NK-92 (cell line): Measurements from ENCODE around the gene LRRC8E.

Source experiments
- DNase-seq: peaks from one replicate; lab custom pipeline; 2025; ENCODE audit not compliant: unreplicated experiment; lab: John Stamatoyannopoulos, UW

The LRRC8E gene

DNA sequence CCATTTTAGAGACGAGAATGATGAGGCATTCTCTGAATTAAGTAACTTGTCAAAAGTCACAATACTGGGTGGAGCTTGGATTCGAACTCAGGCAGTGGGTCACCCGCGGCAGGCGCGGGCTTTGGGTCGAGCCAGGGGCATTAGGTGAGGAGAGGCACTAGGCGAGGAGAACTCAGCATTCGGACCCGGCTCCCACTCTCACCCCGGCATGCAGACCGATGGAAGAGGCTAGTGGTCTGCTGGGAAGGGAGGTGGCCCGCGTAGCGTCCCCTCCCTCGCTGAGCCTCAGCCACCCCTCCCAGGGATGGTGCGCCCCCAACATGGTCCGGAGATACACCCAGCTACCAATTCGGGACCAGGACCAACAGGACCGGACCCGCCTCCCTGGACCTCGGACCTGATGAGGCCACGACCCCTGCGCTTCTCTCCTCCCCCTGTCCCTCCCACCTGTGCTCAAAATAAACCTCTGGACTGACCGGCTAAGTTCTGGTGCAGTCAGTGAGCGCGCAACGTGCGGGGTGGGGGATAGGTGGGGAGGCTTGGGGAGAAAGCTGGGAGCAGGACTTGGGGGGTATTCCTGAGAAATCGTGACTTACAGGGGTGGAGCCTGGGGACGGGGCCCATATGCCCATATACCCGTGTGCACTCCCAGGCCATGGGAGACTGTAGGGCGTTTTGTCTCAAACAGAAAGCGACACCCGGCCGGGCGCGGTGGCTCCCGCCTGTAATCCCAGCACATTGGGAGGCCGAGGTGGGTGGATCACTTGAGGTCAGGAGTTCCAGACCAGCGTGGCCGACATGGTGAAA is 30.5 kb downstream of the LRRC8E start:
- DNase-seq: no peak

DNA sequence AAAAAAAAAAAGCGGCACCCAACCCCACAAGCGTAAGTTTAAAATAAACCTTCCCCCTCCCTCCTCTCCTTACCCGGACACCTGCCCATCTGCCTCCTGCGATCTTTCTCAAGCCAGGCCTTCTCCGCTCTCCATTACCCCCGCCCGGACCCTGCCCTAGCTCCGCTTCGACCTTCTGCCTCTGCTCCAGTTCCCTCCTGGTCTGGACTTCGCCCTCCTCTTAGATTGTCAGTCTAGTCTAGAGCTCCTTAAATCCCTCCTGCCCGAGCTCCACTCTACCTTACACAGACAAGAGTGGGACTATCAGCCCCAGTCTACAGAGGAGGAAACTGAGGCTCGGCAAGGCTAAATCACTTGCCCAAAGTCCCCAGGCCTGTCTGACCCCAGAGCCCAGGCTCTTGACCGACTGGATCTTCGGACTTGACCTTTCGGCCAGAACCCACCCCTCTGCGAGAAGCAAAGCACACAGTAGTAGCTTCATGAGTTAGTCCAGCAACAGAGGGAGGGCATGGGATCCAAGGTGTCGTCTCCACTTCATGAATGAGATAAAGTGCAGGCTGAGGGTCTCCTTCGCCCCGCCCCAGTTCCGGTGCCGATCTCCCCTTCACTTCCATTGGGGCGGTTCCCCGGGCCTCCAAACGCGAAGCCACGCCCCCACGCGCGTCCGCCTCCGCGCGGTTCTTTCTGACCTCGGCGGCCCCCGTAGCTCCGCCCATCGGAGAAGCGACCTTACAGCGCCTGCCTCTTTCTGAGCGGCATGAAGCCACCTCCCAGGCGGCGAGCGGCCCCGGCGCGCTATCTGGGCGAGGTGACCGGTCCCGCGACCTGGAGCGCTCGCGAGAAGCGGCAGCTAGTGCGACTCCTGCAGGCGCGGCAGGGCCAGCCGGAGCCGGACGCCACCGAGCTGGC is 31.6 kb downstream of the LRRC8E start, which contains the start of gene SNAPC2:
Gene SNAPC2, plus strand, starts transcription at position 729 of the 909 bp plus-strand sequence. Its CDS starts 29 bp downstream, at position 758.
- peak; percentile 56 for DNase-seq

DNA sequence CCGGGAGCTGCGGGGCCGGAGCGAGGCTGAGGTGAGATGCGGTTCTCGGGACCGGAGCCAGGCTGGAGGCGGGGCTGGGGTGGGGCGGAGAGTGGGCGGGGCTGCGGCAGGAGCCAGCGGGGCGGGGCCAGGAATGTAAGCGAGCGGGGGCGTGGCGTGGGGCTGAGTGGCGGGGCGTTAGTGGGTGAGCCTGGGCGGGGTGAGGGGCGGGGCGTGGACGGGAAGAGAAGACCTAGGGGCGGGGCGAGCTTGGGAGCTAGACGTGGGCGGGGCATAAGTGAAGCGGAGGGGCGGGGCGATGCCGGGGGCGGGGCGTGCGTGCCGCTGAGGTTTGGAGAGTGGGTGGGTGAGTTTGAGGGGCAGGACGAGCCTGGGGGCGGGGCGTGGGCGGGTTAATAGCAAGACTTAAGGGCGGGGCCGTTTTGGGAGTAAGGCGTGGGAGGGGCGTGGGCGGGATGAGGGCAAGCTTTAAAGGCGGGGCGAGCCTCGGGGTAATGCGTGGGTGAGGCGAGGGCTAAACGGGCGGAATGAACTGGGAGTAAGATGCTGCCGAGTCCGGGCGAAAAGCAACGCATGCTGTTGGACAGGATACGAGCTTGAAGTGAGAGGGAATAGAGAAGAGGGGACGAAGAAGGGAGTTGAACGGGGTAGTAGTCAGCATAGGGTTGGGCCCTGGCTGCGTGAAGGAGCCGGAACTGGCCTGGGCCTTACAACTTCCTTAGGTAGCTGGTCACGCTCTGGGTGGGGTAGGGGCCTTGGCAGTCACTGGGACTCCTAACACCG is 32.4 kb downstream of the LRRC8E start:
- peak; percentile 98 for DNase-seq

DNA sequence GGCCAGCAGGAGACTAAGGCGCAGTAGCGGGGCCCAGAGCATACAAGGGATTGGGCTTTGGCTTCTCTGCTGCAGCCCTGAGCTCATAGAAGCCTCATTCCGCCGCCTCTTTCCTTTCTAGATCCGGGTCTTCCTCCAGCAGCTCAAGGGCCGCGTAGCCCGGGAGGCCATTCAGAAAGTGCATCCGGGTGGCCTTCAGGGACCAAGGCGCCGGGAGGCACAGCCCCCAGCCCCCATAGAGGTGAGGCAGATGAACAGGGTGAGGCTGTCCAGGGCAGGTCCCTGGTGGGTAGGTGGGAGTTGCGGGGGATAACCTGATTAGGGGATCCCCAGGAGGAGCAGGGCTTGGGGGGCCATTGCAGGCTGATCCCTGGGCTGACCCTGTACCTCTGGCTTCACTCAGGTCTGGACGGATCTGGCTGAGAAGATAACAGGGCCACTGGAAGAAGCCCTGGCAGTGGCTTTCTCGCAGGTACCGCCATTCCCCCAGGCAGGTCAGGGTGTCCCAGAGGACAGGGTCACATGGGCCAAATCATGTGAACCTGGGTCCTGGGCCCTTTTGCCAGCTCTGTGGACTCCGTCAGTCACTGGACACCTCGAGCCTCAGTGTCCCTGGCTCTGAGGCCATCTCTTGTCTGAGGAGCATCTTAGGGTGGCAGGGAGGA is 33.1 kb downstream of the LRRC8E start:
- DNase-seq: no peak

DNA sequence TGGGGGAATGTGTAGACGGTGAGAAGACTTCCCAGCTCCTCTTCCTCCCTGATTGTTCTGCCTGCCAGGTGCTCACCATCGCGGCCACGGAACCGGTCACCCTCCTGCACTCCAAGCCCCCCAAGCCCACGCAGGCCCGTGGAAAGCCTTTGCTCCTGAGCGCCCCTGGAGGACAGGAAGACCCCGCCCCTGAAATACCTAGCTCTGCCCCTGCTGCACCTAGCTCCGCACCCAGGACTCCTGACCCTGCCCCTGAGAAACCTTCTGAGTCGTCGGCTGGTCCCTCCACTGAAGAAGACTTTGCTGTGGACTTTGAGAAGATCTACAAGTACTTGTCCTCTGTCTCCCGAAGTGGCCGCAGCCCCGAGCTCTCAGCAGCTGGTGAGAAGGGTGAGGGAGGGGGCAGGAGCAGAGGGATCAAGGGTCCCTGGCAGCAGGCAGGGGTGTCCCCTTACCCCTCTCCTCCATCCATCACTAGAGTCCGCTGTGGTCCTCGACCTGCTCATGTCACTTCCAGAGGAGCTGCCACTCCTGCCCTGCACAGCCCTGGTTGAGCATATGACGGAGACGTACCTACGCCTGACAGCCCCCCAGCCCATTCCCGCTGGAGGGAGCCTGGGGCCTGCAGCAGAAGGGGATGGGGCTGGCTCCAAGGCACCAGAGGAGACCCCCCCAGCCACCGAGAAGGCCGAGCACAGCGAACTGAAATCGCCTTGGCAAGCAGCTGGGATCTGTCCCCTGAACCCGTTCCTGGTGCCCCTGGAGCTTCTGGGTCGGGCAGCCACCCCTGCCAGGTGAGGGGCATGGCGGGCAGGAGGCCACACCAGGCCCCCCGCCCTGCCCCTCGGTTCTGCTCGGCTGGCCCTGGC is 33.9 kb downstream of the LRRC8E start:
- no peak for DNase-seq

DNA sequence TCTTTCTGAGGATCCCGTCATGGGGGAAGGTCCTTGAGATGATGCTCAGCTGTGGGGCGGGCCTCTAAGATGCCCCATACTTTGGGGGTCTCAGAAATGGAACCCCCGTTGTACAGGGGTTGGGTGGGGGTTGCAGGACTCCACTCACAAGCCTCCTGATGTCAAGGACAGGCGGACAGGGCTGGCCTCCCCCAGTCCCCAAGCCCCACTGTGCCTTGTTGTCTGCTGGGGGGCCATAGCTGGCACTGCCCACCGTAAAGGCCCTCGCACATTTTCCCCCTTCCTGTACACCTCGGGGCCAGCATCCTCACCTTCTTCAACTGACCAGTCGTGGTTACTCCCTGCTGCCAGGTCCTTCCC is 34.5 kb downstream of the LRRC8E start:
- DNase-seq: no peak

DNA sequence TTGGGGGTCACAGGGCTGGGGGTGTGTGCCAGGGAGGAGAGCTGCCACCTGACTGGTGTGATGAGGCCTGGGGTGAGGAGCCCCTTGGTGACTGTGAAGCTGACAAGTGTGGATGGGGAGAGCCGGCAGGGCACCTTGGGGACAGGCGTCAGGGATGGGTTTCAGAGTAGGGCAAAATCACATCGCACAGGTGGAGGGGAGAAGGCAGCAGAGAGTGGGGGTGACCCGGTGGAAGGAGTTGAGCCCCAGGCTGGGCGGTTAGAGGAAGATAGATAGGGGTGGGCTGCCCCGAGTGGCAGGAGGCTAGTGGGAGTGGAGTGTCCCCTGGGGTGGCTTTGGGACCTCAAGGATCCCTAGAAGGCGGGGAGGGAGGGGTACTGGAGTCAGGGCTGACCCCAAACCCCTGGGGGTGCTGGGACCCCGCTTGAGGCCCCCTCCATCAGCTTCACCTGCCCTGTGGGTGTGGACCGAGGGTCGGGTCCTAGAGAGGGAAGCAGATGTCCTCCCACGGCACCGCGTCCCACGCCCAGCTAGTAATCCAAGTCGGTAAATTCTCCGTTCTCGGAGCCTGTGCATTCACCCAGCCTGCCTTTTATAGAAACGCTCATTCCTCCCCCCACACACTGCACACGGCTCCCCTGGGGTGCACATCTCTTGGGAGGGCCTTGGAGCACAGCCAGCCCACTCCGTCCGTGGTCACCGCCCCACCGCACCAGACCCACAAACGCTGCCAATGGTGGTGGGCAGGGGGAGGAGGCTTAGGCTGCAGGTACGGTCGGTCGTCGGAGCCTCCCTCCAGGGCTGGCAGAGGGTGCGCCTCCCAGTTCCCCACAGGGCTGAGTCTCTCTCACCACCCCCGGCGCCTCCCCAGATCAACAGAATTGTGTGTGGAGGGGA is 35.2 kb downstream of the LRRC8E start:
- DNase-seq: no peak

DNA sequence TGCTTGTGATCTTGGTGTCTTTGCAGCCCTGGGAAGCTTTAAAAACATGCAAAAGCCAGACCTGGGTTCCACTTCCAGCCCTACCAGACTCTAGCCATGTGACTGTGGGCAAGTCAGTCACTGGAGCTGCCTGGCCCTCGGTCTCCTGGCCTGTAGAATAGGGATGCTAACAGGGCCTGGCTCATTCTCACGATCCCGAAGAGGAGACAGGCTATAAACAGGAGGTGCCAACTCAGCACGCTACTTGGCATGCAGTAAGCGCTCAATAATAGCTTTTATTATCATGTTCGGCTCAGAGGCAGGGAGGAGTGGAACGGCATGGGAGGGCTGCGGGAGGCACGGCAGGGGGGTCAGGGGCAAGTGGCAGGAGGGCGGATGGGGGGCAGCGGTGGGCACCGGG is 35.9 kb downstream of the LRRC8E start:
- DNase-seq: no peak

DNA sequence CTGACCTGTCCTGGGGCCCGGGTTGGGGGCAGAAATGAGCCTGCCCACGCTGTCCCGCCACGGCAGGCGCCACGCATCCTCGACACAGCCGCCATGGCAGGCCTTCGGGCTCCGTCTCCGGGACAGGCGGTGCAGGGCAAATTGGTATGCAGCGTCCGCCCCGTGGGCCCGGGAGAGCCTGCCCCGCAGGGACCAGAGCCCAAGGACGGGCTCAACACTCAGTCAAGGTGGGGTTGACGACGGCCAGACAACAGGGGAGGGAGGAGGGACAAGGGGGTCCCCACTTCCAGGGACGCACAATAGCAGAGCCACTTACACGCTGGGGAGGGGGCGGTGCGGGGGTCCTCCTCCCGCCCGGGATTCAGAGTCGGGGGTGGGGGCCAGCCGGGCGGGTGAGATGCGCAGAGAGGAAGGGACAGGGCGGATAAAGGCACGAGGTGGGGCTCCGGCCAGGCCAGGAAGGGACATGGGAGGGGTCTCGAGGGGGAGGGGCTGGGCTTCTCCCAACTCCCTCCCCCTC is 36.4 kb downstream of the LRRC8E start:
- no peak for DNase-seq

DNA sequence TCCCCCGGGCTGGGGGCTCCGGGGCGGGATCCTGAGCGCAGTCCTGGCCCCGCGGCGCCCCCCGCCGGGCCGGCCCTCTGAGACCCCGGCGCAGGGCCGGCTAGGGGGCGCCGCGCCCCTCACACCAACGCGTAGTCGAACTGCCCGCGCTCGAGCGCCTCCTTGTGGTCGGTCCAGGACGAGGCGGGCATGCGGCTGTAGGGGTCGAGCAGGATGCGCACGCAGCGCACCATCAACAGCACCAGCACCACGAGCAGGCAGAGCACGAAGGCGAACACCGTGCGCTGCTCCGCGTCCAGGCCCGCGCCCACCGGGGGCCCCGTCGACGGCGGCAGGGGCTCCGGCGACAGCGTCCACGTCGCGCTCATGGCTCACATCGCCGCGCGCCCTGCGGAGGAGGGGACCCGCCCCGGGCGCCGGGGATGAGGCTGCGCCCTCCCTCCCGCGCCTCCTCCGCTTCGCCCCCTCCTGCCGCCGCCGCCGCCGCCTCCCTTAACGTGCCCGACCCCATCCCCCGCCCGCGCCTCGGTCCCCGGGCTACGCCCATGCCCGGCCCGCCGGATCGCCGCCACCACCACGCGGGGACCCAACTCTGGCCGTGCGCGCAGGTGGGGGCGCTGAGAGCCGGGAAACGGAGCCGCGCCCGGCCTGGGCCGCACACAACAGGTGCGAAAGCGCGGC is 37.0 kb downstream of the LRRC8E start:
- no peak for DNase-seq

DNA sequence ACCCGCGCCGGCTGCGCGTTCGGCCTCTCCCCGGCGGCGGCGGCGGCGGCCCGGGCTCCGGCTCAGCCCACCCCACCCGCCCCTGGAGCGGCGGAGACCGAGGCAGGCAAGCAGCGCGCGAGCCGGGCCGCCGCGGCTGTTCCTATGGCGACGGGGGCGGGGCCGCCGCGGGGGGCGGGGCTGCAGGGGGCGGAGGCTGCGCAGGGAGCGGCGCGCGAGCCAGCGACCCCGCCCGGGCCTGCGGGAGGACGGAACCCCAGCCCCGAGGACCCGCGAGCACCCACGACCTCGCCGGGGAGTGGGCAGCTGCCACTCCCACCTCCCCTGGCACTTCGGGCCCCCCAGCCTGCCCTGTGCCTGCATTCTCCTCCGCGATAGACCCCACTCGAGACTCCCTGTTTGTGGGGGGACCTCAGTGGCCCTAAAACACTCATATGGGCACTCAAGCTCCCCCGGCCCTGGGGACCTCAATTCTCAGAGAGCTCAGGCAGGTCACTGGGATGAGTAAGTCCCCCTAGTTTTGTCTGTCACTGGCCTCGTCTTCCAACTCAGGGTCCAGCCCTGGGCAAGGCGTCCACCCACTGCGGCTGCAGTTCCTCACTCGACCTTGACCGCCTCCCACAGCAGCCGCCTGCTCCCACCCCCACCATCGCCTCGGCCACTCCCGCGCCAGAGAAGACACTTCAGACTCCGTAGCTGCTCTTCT is 37.9 kb downstream of the LRRC8E start, which contains the start of gene CTXN1:
Gene CTXN1, minus strand, starts transcription at position 115 of the 706 bp plus-strand sequence. CDS start 597 bp downstream, outside the sequence.
- DNase-seq: no peak

DNA sequence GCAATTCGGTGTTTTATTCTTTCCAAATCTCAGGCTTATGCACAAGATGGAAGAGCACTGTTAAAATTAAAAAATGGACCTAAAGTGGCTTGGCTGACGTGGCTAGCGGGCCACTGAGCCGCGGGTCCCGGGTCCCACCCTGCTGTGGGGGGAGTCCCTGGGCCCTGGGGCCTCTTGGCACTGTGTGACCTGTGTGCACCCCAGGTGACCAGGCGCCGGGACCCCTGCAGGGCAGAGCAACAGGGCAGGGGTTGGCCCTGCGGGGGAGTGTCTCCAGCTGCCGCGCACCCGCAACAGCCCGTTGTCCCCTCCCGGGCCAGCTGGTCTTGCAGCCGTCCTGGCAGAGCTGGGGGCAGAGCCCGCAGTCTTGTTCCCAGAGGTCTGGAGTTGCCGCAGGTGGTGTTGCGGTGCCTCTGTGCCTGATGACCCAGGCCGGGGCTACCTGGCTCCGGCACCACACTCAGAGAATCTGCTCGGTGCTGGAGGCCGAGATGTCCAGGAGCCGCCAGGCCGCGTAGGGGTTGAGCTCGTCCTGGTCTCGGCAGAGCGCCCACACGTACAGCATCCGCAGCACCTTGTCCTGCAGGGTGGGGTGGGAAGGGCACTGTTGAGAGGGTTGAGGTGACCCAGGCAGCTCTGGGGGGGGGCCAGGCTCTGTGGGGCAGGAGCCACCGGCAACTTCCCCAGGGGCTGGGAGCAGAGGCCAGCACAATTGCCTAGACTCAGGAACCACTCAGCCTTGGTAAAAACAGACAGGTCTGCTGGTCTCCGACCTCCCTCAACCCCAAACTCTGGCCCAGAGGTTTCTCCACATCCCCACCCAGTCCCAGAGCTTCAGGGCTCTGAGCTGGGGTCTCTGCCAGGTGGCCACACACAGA is 38.7 kb downstream of the LRRC8E start:
- no peak for DNase-seq

DNA sequence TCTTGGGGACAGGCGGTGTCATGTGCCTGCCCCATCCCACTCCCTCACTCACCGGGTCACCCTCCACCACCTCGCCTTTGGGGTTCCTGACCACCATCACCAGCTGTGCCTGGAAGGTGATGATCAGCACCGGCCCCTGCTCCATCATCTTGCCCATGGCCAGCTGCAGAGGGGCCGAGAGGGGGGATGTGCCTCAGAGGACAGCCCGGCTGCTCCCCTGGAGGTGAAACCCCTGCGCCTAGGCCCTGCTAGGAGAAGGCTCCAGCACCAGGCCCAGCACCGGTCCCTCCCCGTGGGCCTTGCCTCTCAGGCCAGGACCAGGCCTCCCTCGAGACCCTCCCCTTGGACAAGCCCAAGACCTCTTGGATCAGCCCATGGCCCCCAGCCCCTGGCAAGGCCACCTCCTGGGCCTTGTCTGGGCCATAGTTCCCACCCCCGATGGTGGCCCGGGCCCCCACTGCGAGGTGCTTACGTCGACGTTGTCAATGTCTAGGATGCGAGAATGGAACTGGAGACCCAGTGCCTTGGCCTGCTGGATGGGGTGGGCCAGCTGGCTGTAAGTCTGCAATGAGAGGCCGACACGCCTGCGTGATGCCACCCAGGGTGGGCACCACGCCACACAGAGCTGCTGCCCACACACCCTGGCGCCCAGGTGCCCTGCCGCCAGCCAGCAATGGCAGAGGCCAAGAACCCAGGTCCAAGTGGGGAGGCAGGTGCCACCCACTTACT is 39.5 kb downstream of the LRRC8E start:
- DNase-seq: no peak

DNA sequence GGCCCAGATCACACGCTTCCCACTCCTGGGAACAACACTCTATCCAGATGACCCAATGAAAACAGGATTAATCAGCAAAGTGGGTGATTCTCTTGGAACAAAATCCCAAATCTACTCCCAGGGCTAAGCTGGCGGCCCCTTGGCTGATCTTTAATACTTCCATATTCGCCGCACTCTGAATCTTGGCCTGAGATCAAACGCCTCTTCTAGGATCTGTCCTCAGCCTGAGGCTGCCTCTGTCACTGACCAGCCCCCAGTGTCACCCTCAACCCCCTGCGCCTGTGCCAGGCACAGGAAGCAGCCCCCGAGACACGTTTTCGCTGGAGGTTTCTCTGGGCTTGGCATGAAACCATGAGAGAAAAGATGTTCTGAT is 40.0 kb downstream of the LRRC8E start:
- DNase-seq: no peak
